Measurements from ENCODE around the gene ST8SIA6. TPM values are rescaled to one million over a fixed set of nuclear protein-coding genes. Genes with fewer than 3 reads are reported as not detected.

The ST8SIA6 gene
- polyA plus RNA-seq, 1 experiment, result not detected

DNA sequence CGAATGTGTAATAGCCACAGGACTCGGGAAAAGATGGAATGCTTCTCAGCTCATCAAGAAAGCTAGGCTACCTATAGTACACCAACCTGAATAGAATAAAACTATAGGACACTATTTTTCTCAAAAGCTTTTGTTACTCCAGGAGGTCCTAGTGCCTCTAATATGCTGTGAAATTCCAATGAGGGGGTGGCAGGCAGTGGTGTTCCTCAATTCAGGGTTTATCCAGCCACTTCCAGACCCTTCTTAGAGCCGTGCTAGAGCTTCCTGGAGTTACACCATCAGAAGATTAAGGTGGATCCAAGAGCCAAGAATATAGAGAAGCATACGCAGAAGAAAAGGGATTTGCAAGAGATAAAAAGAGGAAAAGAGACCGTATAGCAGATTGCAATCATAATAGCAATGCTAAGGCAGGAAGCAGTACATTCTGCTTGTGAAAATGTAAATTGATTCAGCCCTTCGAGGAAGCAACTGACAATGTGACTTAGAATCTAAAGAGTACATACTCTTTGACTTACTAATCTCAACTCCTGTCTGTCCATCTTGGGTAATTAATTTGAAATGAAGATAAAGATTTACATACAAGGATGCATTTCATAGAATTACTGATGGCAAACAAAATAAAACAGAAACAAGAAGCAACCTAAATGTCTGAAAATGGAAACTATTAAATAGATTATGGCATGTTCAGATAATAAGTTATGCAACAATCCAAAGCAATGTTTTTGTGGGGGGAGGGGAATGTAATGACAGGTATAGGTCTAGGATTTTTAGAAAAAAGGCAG, 2.1 kb downstream of the ST8SIA6 start:
- CTCF ChIA-PET, result interaction anchor here (0.5 to 1.8 kb wide), 5 partner anchors 10 to 118 kb away, joined by 3 to 5 read pairs (median 3); no protein-coding TSS in a partner anchor
- Histone ChIP-seq H3K4me3 (ENCODE audit: low read depth, low read length) (no peak overlapping the region), H3K27me3 (ENCODE audit: control insufficient read depth, insufficient read depth, low read length) (peaks cover 2% of the 10 kb centered on the region; the same call in 1 of the 2 replicates), H3K36me3 (ENCODE audit: control insufficient read depth, insufficient read depth, low read length) (no peaks in the 10 kb centered on the region)
- DNase-seq (ENCODE audit: low read depth), result no peak
- POLR2A ChIA-PET, result no interaction called here
- TF ChIP-seq, protein P1, sequence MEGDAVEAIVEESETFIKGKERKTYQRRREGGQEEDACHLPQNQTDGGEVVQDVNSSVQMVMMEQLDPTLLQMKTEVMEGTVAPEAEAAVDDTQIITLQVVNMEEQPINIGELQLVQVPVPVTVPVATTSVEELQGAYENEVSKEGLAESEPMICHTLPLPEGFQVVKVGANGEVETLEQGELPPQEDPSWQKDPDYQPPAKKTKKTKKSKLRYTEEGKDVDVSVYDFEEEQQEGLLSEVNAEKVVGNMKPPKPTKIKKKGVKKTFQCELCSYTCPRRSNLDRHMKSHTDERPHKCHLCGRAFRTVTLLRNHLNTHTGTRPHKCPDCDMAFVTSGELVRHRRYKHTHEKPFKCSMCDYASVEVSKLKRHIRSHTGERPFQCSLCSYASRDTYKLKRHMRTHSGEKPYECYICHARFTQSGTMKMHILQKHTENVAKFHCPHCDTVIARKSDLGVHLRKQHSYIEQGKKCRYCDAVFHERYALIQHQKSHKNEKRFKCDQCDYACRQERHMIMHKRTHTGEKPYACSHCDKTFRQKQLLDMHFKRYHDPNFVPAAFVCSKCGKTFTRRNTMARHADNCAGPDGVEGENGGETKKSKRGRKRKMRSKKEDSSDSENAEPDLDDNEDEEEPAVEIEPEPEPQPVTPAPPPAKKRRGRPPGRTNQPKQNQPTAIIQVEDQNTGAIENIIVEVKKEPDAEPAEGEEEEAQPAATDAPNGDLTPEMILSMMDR (IDR thresholded peaks at IDR 0.05; ENCODE audit: insufficient read depth, low read depth, low read length), result no peak

DNA sequence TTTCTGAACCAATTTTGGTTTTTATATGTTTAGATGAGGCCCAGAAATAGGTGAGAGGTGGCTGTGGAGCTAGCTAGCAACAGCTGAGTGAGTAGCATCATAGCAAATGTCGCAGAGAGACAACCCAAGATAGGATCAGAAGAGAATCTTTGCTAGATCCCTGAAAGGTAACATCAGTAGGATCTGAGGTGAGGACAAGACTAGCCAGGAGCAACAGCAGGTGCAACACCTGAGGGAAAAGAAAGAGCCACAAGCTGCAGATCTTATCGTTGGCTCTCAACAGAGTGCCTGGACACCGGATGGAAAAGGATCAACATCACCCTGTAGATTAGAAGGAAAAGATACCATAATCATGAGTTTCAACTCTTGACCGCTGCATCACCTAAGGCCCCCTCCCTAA, 4.4 kb downstream of the ST8SIA6 start:
- H3K4me3 ChIP-seq (ENCODE audit: low read depth, low read length), result no peak overlapping the region
- DNase-seq (ENCODE audit: low read depth), result no peak
- TF ChIP-seq, protein P1 (IDR thresholded peaks at IDR 0.05; ENCODE audit: insufficient read depth, low read depth, low read length), result no peak
- H3K36me3 ChIP-seq (ENCODE audit: control insufficient read depth, insufficient read depth, low read length), result no peaks in the 10 kb centered on the region
- ChIA-PET POLR2A (no interaction called here), CTCF (no interaction called here)
- peaks cover 2% of the 10 kb centered on the region; the same call in 1 of the 2 replicates for H3K27me3 ChIP-seq (ENCODE audit: control insufficient read depth, insufficient read depth, low read length)

DNA sequence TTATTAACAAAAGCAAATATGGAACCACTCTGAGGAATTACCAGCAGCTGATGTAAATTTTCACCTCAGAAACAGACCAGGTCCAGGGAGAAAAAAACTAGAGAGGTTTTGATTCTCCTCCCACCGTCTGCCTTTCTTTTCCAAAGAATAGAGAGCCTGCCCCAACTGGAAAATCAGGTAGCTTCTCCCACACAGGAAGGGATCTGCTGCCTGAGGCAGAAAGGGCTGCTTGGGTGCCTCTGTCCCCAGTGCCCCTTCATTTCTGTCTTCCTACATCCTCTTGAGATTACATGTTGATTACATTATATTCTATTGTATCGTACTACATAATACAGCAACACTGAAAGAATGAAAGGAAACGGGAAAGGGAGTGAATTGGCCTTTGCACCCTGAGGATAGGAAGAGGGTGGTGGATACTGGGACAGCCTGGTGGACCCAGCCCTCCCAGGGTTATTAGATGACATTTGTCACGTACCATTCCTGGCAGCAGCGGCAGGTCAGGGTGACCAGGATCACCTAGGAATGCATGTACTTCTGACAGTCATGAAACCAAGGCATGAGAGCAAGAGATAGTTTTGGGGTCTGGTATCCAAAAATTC, 8.9 kb downstream of the ST8SIA6 start:
- TF ChIP-seq, protein P1 (IDR thresholded peaks at IDR 0.05; ENCODE audit: insufficient read depth, low read depth, low read length), result no peak
- POLR2A ChIA-PET, result no interaction called here
- Histone ChIP-seq H3K4me3 (ENCODE audit: low read depth, low read length) (no peak overlapping the region), H3K36me3 (ENCODE audit: control insufficient read depth, insufficient read depth, low read length) (no peaks in the 10 kb centered on the region), H3K27me3 (ENCODE audit: control insufficient read depth, insufficient read depth, low read length) (peaks cover 6% of the 10 kb centered on the region)
- CTCF ChIA-PET, result interaction anchor here (1.0 to 1.1 kb wide), 2 partner anchors 13 to 181 kb away, joined by 3 to 4 read pairs; no protein-coding TSS in a partner anchor
- no peak for DNase-seq (ENCODE audit: low read depth)

DNA sequence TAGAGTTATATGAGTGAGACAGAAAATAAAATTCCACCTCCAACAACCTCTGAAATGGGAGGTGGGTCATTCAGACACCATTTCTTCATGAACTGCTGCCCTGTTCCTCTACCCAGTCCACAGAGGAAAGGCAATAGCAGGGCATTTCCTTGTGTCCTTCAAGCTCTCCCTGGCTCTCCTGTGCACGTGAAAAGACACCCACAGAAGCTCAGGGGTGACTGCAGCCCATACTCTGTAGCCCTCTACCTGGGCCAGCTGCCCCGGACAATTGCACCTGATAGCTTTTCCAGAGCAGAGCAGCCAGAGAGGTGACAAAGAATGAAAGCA, 10.0 kb downstream of the ST8SIA6 start:
- Histone ChIP-seq H3K36me3 (ENCODE audit: control insufficient read depth, insufficient read depth, low read length) (no peaks in the 10 kb centered on the region), H3K4me3 (ENCODE audit: low read depth, low read length) (no peak overlapping the region), H3K27me3 (ENCODE audit: control insufficient read depth, insufficient read depth, low read length) (peaks cover 6% of the 10 kb centered on the region)
- ChIA-PET CTCF (interaction anchor here (1.0 to 1.3 kb wide), 2 partner anchors 35 to 182 kb away, joined by 3 to 4 read pairs; no protein-coding TSS in a partner anchor), POLR2A (no interaction called here)
- DNase-seq (ENCODE audit: low read depth), result no peak
- TF ChIP-seq, protein P1 (IDR thresholded peaks at IDR 0.05; ENCODE audit: insufficient read depth, low read depth, low read length), result no peak

DNA sequence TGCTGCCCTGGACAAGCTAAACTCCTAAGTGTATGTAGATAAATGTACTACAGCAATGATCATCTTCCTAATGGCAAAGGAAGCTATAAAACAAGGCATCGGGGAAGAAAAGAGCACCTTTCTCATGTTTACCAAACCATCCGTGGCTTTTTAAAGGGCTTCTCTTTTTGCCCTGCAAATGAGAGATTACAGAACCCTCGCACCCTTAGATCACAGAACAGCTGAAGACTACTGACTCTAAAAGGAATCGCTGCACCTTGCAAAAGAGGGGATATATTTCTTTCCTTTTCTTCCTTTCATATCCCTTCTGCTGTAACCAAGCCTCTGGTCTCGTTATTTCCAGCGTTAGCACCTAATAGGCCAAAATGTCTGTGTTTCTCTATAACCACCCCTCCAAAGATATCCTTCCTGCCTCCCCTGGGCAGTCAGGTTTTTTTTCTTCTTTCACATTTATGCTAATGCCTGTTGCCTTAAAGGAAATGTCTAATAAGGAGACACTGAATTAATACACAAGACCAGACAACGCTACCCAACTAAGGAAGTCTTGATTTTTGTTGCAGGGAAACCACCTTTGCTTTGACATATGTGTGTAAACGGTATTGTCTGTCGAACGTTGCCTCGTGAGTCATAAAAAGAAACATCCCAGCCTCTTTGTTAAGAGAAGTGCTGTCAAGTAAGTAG, 10.5 kb downstream of the ST8SIA6 start:
- Histone ChIP-seq H3K27me3 (ENCODE audit: control insufficient read depth, insufficient read depth, low read length) (peaks cover 6% of the 10 kb centered on the region), H3K4me3 (ENCODE audit: low read depth, low read length) (no peak overlapping the region), H3K36me3 (ENCODE audit: control insufficient read depth, insufficient read depth, low read length) (no peaks in the 10 kb centered on the region)
- no peak for DNase-seq (ENCODE audit: low read depth)
- ChIA-PET POLR2A (no interaction called here), CTCF (interaction anchor here (1.3 to 1.9 kb wide), 3 partner anchors 11 to 35 kb away, joined by 3 to 6 read pairs (median 5); no protein-coding TSS in a partner anchor)
- TF ChIP-seq, protein P1 (IDR thresholded peaks at IDR 0.05; ENCODE audit: insufficient read depth, low read depth, low read length), result no peak

All from BJ (cell line).